ENCODE measurements around the gene DNASE1L3. TPM values are rescaled to one million over a fixed set of nuclear protein-coding genes. Genes with fewer than 3 reads are reported as not detected.

Gene DNASE1L3
- total and polyA plus RNA-seq, 4 donors = 76.1 to 201 (median 128) TPM

GRCh38 chr3:58214484-58215316 is 3.9 kb upstream of the DNASE1L3 start:
- peak overlapping the region; percentile 1 to 52 for H3K27ac ChIP-seq (ENCODE audit: low read depth in 1 of 2, low read length in 2 of 2)
- no peak for DNase-seq (ENCODE audit: low spot score)

More at GRCh38 chr3:58214484-58215316, 3.9 kb upstream of the DNASE1L3 start:
- Histone ChIP-seq H3K9me3 (ENCODE audit: control insufficient read depth in 4 of 4, low read length in 3 of 4) (no peaks in the 10 kb centered on the region), H3K27me3 (ENCODE audit: control insufficient read depth in 4 of 4, insufficient read depth in 4 of 4, low read length in 3 of 4) (no peaks in the 10 kb centered on the region), H3K36me3 (ENCODE audit: control insufficient read depth in 4 of 4, insufficient read depth in 3 of 4, low read depth in 1 of 4, low read length in 3 of 4) (no peaks in the 10 kb centered on the region), H3K4me1 (ENCODE audit: control insufficient read depth in 4 of 4, insufficient read depth in 4 of 4, low read length in 3 of 4) (peaks cover 3 to 21% (median 13%) of the 10 kb centered on the region in 4 donors), H3K4me3 (ENCODE audit: low read depth in 1 of 3, low read length in 3 of 3) (no peak overlapping the region), H3K9ac (ENCODE audit: low read depth in 1 of 2, low read length in 2 of 2) (no peak overlapping the region)
- TF ChIP-seq JUND (IDR thresholded peaks at IDR 0.05) (peak in 1 of 2 donors; percentile 76), CTCF (IDR thresholded peaks at IDR 0.05; ENCODE audit: low read depth, low read length, missing input control) (peak; percentile 24), EGR1 (IDR thresholded peaks at IDR 0.05; ENCODE audit: low read depth in 2 of 2) (peak in 1 of 2 donors; percentile 50), NR2F2 (IDR thresholded peaks at IDR 0.05) (peak; percentile 18), GABPA (IDR thresholded peaks at IDR 0.05 in 1 of 2, conservative IDR thresholded peaks at IDR 0.05 in 1 of 2) (no peak), YY1 (IDR thresholded peaks at IDR 0.05) (no peak), TAF1 (conservative IDR thresholded peaks at IDR 0.05) (no peak), RAD21 (IDR thresholded peaks at IDR 0.05) (peak; percentile 35 to 61), RXRA (IDR thresholded peaks at IDR 0.05) (peak; percentile 74 to 82), ZBTB33 (IDR thresholded peaks at IDR 0.05) (no peak), HNF4G (IDR thresholded peaks at IDR 0.05) (no peak), ATF3 (IDR thresholded peaks at IDR 0.05) (peak; percentile 89), FOXA1 (IDR thresholded peaks at IDR 0.05) (no peak), SP1 (IDR thresholded peaks at IDR 0.05) (peak; percentile 67), FOXA2 (IDR thresholded peaks at IDR 0.05) (no peak), MAX (IDR thresholded peaks at IDR 0.05) (peak; percentile 72), HNF4A (conservative IDR thresholded peaks at IDR 0.05) (peak; percentile 64 to 75), REST (IDR thresholded peaks at IDR 0.05) (no peak)
- WGBS = 50% methylated on average over 7 of the region's 7 CpGs
